ENCODE measurements around the gene HMGXB3.

HMGXB3 gene

DNA sequence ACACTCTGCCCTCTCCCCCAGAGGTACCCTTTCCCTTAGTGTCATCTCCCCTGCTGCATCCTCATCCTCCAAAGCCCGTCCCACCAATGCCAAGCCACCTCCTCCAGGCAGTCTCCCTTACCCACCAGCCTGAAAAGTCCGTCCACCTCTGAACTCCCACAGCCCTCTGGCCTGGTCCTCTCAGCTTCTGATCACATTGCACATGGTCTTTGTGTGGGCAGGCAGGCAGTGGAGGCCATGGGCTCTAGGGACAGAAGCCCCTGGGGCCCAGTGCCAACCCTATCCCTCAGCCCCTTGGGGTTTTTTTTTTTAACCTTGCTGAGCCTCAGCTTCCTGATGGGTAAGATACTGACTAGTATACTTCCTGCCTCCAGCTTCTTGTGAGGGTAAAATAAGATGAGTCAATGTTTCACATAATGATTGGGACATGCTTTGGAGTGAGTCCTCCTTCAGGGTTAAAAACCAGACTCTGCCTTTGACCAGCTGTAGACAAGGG, 66.4 kb downstream of the HMGXB3 start:
- TF ChIP-seq, protein P1, sequence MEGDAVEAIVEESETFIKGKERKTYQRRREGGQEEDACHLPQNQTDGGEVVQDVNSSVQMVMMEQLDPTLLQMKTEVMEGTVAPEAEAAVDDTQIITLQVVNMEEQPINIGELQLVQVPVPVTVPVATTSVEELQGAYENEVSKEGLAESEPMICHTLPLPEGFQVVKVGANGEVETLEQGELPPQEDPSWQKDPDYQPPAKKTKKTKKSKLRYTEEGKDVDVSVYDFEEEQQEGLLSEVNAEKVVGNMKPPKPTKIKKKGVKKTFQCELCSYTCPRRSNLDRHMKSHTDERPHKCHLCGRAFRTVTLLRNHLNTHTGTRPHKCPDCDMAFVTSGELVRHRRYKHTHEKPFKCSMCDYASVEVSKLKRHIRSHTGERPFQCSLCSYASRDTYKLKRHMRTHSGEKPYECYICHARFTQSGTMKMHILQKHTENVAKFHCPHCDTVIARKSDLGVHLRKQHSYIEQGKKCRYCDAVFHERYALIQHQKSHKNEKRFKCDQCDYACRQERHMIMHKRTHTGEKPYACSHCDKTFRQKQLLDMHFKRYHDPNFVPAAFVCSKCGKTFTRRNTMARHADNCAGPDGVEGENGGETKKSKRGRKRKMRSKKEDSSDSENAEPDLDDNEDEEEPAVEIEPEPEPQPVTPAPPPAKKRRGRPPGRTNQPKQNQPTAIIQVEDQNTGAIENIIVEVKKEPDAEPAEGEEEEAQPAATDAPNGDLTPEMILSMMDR (IDR thresholded peaks at IDR 0.05; ENCODE audit: low read length) = no peak
- TF ChIP-seq EZH2 (optimal IDR thresholded peaks at IDR 0.05; ENCODE audit: low read depth, low read length) (no peak), EZH2phosphoT487 (IDR thresholded peaks at IDR 0.05; ENCODE audit: low read length) (no peak)
- Histone ChIP-seq H3K9me3 (replicated peaks; ENCODE audit: insufficient read depth, low read length) (no peaks in the 10 kb centered on the region), H3K4me1 (ENCODE audit: low read length) (peaks cover 3% of the 10 kb centered on the region; the same call in 1 of the 2 replicates), H3K36me3 (replicated peaks; ENCODE audit: insufficient read depth, low read length) (no peaks in the 10 kb centered on the region), H3K27ac (ENCODE audit: low read length) (no peak overlapping the region), H3K9ac (ENCODE audit: low read length) (no peak overlapping the region), H3K27me3 (replicated peaks; ENCODE audit: insufficient read depth, low read length) (no peaks in the 10 kb centered on the region; the same call in 1 of the 2 replicates), H3K4me2 (ENCODE audit: low read depth, low read length) (no peak overlapping the region), H2AFZ (ENCODE audit: low read length) (no peak overlapping the region), H3K79me2 (ENCODE audit: low read length) (no peaks in the 10 kb centered on the region), H3K4me3 (ENCODE audit: low read length) (no peak overlapping the region), H3F3A (ENCODE audit: insufficient read depth, low read length) (no peaks in the 10 kb centered on the region), H4K20me1 (ENCODE audit: insufficient read depth, low read length) (no peaks in the 10 kb centered on the region), H3K9me2 (replicated peaks; ENCODE audit: insufficient read depth, low read length) (no peaks in the 10 kb centered on the region)
- no peak for DNase-seq

DNA sequence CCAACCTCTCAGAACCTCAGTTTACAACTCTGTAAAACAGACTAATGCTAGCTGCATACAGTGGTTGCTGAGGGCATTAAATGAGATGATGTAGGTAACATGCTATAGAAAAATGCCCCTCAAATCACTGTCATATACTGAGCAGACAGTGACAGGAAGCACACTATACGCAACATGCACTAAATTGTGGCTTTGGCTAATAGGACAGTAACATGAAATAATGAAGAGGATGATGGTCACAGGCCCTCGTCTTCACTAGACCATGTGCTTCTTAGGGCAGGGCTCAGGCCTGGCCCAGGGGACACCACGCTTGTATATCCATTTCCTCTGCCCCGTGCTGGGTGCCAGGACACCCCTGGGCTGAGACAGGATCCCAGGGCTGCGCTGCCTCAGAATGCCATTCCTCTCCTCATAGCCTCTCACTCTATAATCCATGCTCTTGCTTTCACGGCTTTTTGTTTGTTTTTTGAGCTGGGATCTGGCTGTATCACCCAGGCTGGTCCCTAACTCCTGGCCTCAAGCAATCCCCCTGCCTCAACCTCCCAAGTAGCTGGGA, 66.9 kb downstream of the HMGXB3 start:
- no peaks in the 10 kb centered on the region for H3K79me2 ChIP-seq (ENCODE audit: low read length)
- no peaks in the 10 kb centered on the region for H4K20me1 ChIP-seq (ENCODE audit: insufficient read depth, low read length)
- H3K4me3 ChIP-seq (ENCODE audit: low read length) = no peak overlapping the region
- DNase-seq = no peak
- H3K27me3 ChIP-seq (replicated peaks; ENCODE audit: insufficient read depth, low read length) = no peaks in the 10 kb centered on the region; the same call in 1 of the 2 replicates
- H3F3A ChIP-seq (ENCODE audit: insufficient read depth, low read length) = no peaks in the 10 kb centered on the region
- H3K4me1 ChIP-seq (ENCODE audit: low read length) = peaks cover 3% of the 10 kb centered on the region; the same call in 1 of the 2 replicates
- TF ChIP-seq EZH2phosphoT487 (IDR thresholded peaks at IDR 0.05; ENCODE audit: low read length) (no peak), EZH2 (optimal IDR thresholded peaks at IDR 0.05; ENCODE audit: low read depth, low read length) (no peak)
- TF ChIP-seq, protein P1 (IDR thresholded peaks at IDR 0.05; ENCODE audit: low read length) = no peak
- H3K9ac ChIP-seq (ENCODE audit: low read length) = no peak overlapping the region
- no peak overlapping the region for H3K4me2 ChIP-seq (ENCODE audit: low read depth, low read length)
- H3K36me3 ChIP-seq (replicated peaks; ENCODE audit: insufficient read depth, low read length) = no peaks in the 10 kb centered on the region
- H3K9me2 ChIP-seq (replicated peaks; ENCODE audit: insufficient read depth, low read length) = no peaks in the 10 kb centered on the region
- H3K9me3 ChIP-seq (replicated peaks; ENCODE audit: insufficient read depth, low read length) = no peaks in the 10 kb centered on the region
- no peak overlapping the region for H2AFZ ChIP-seq (ENCODE audit: low read length)
- H3K27ac ChIP-seq (ENCODE audit: low read length) = no peak overlapping the region

- Histone ChIP-seq H2AFZ (ENCODE audit: low read length) (no peak overlapping the region), H3F3A (ENCODE audit: insufficient read depth, low read length) (no peaks in the 10 kb centered on the region), H3K9ac (ENCODE audit: low read length) (no peak overlapping the region), H3K9me2 (replicated peaks; ENCODE audit: insufficient read depth, low read length) (no peaks in the 10 kb centered on the region), H3K4me1 (ENCODE audit: low read length) (peaks cover 3% of the 10 kb centered on the region; the same call in 1 of the 2 replicates), H3K27me3 (replicated peaks; ENCODE audit: insufficient read depth, low read length) (no peaks in the 10 kb centered on the region; the same call in 1 of the 2 replicates), H4K20me1 (ENCODE audit: insufficient read depth, low read length) (no peaks in the 10 kb centered on the region), H3K4me3 (ENCODE audit: low read length) (no peak overlapping the region), H3K79me2 (ENCODE audit: low read length) (no peaks in the 10 kb centered on the region), H3K27ac (ENCODE audit: low read length) (no peak overlapping the region), H3K36me3 (replicated peaks; ENCODE audit: insufficient read depth, low read length) (no peaks in the 10 kb centered on the region), H3K4me2 (ENCODE audit: low read depth, low read length) (no peak overlapping the region), H3K9me3 (replicated peaks; ENCODE audit: insufficient read depth, low read length) (no peaks in the 10 kb centered on the region)
- DNase-seq = no peak
- TF ChIP-seq EZH2 (optimal IDR thresholded peaks at IDR 0.05; ENCODE audit: low read depth, low read length) (no peak), EZH2phosphoT487 (IDR thresholded peaks at IDR 0.05; ENCODE audit: low read length) (no peak)
- TF ChIP-seq, protein P1 (IDR thresholded peaks at IDR 0.05; ENCODE audit: low read length) = no peak
Measured at GRCh38 chr5:150068071-150068470, 67.5 kb downstream of the HMGXB3 start.

Measured in MM.1S (cell line).